Thyroid gland (tissue), 4 donors: ENCODE results near the gene PLCB1.

Source experiments
- CTCF ChIP-seq, 6 experiments: fragments of 200-600 bp in 3 of 6; fragments of 450-650 bp in 3 of 6; sonication (generic) in 3 of 6; IDR thresholded peaks; one replicate each; pipeline ENCODE4 v1.5.1; 2016 to 2019; ENCODE audit warnings: antibody characterized with exemption in 6 of 6, mild to moderate bottlenecking in 2 of 6, inconsistent platforms in 1 of 6, moderate library complexity in 1 of 6
- POLR2A ChIP-seq, 2 donors: fragments of 450-650 bp; IDR thresholded peaks; one replicate each; pipeline ENCODE4 v1.6.1; 2017; ENCODE audit warnings: antibody characterized with exemption in 2 of 2, mild to moderate bottlenecking in 2 of 2, moderate library complexity in 1 of 2

GRCh38 chr20:8227293-8227692, 95.2 kb downstream of the PLCB1 start:
- TF ChIP-seq POLR2A (IDR thresholded peaks at IDR 0.05) (no peak), CTCF (IDR thresholded peaks at IDR 0.05) (no peak)
